ENCODE measurements around the gene VWA5B1.
"Not testable (repeated sequence)": the region's sequence is repeated elsewhere in the genome, so short reads cannot be mapped to it uniquely, and the experiment has no call there.

Gene VWA5B1

DNA sequence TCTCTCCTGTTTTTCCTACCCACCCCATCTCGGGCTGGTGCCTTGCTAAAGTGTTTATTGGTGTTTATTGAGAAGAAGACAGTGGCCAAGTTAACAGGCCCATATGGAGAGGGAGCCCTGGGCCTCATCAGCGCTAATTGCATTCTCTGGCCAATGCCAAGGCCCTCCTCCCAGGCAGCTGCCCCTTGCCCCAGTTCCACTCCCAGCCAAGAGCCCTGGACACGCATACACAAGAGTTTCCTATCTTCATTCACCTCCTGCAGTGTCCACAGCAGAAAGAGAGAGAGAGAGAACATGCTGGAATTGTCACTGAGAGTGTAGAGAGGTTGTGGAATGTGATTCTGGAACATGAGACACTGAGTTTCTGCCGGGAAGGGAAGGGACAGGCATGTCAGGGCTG is 25.4 kb upstream of the VWA5B1 start:
- no peaks in the 10 kb centered on the region for H3K4me1 ChIP-seq (ENCODE audit: control insufficient read depth, insufficient read depth, low read length)
- no peak overlapping the region for H3K4me3 ChIP-seq (ENCODE audit: low read depth, low read length)
- H3K9ac ChIP-seq (ENCODE audit: low read depth, low read length) = no peak overlapping the region
- H3K36me3 ChIP-seq (ENCODE audit: control insufficient read depth, insufficient read depth, low read length) = no peaks in the 10 kb centered on the region
- H3K27me3 ChIP-seq (ENCODE audit: control insufficient read depth, insufficient read depth, low read length) = no peaks in the 10 kb centered on the region
- H3K9me3 ChIP-seq (ENCODE audit: control insufficient read depth, insufficient read depth, low read length) = no peaks in the 10 kb centered on the region

DNA sequence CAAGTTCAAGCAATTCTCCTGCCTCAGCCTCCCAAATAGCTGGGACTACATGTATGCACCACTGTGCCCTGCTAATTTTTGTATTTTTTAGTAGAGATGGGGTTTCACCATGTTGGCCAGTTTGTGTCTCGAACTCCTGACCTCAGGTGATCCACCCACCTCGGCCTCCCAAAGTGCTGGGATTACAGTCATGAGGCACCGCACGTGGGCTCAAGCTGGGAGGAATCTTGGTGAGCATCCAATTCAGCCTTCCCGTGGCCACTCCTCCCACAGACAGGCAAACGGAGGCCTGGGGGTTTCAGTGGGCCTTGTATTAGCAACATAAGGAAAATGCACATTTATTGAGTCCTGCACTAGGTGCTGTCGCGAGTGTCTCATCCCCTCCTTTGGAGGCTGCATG is 24.5 kb upstream of the VWA5B1 start:
- H3K4me1 ChIP-seq (ENCODE audit: control insufficient read depth, insufficient read depth, low read length) = no peaks in the 10 kb centered on the region
- H3K27me3 ChIP-seq (ENCODE audit: control insufficient read depth, insufficient read depth, low read length) = no peaks in the 10 kb centered on the region
- no peaks in the 10 kb centered on the region for H3K36me3 ChIP-seq (ENCODE audit: control insufficient read depth, insufficient read depth, low read length)
- no peaks in the 10 kb centered on the region for H3K9me3 ChIP-seq (ENCODE audit: control insufficient read depth, insufficient read depth, low read length)
- H3K9ac ChIP-seq (ENCODE audit: low read depth, low read length) = no peak overlapping the region
- no peak overlapping the region for H3K4me3 ChIP-seq (ENCODE audit: low read depth, low read length)

DNA sequence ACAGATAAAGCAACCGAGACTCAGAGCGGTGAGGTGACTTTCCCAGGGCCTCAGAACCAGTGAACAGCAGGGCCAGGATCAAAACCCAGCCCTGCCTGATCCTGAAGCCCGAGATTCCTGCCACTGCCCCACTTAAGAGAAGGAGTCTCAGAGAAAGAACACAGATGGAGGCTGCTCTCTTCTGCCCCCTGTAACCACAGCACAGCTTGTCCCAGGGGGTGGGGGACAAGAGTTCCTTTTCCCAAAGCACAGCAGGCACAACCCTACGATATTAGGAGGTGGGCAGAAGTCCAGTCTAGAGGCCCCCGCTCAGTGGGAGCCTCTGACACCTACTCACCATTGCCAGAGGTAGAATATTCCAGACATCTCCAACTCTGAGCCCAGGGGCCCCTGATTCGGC is 24.0 kb upstream of the VWA5B1 start:
- no peaks in the 10 kb centered on the region for H3K9me3 ChIP-seq (ENCODE audit: control insufficient read depth, insufficient read depth, low read length)
- H3K4me1 ChIP-seq (ENCODE audit: control insufficient read depth, insufficient read depth, low read length) = no peaks in the 10 kb centered on the region
- no peak overlapping the region for H3K4me3 ChIP-seq (ENCODE audit: low read depth, low read length)
- H3K36me3 ChIP-seq (ENCODE audit: control insufficient read depth, insufficient read depth, low read length) = no peaks in the 10 kb centered on the region
- H3K9ac ChIP-seq (ENCODE audit: low read depth, low read length) = no peak overlapping the region
- H3K27me3 ChIP-seq (ENCODE audit: control insufficient read depth, insufficient read depth, low read length) = no peaks in the 10 kb centered on the region

DNA sequence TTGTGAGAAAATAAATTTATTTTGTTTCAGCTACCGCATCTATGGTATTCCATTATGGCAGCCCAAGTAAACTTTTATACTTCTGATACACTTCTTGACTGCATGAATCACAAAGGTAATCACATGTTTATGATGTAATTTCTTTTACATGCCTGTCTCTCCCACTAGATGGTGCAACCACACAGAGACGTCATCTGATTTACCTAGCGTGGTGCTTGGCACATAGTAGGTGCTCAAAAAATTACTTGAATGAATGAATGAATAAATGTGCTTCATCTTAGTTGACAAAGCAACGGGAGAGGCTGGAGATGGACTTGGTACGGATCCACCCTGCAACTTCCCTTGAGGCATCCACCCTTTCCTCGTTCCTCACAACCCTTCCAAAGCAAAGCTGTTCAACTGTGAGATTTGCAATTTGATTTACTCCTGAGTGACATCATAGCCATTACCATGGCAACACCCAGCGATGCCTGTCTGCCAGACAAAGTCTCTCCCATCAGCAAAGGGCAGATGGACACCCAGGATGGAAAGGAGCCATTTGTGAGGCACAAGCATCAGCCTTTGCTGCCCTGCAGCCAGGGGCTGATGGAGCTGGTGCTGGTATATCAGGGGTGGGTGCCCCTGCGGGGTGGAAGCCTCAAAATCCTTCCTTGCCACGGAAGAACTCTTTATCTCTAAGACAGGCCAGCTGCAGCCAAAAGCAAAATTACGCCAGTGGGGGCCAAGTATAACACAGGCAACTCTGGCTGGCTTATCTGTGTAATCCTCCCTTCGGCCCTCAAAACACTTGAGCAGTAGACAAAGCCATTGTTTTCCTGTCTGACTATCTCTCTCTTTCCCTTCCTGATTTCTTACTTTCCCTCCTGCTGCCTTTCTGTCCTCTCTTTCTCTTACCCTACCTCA is 18.9 kb upstream of the VWA5B1 start:
- no peaks in the 10 kb centered on the region for H3K27me3 ChIP-seq (ENCODE audit: control insufficient read depth, insufficient read depth, low read length)
- H3K4me1 ChIP-seq (ENCODE audit: control insufficient read depth, insufficient read depth, low read length) = no peaks in the 10 kb centered on the region
- H3K9ac ChIP-seq (ENCODE audit: low read depth, low read length) = no peak overlapping the region
- H3K36me3 ChIP-seq (ENCODE audit: control insufficient read depth, insufficient read depth, low read length) = no peaks in the 10 kb centered on the region
- no peaks in the 10 kb centered on the region for H3K9me3 ChIP-seq (ENCODE audit: control insufficient read depth, insufficient read depth, low read length)
- H3K4me3 ChIP-seq (ENCODE audit: low read depth, low read length) = no peak overlapping the region

DNA sequence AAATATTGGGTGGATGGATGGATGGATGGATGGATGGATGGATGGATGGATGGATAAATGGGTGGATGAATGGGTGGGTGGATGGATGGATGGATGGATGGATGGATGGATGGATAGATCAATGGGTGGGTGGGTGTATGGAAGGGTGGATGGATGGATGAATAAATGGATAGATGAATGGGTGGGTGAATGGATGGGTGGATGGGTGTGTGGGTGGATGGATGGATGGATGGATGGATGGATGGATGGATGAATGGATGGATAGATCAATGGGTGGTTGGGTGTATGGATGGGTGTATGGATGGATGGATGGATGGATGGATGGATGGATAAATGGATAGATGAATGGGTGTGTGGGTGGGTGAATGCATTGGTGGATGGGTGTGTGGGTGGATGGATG is 17.0 kb upstream of the VWA5B1 start:
- H3K9me3 ChIP-seq (ENCODE audit: control insufficient read depth, insufficient read depth, low read length) = not testable (repeated sequence)

DNA sequence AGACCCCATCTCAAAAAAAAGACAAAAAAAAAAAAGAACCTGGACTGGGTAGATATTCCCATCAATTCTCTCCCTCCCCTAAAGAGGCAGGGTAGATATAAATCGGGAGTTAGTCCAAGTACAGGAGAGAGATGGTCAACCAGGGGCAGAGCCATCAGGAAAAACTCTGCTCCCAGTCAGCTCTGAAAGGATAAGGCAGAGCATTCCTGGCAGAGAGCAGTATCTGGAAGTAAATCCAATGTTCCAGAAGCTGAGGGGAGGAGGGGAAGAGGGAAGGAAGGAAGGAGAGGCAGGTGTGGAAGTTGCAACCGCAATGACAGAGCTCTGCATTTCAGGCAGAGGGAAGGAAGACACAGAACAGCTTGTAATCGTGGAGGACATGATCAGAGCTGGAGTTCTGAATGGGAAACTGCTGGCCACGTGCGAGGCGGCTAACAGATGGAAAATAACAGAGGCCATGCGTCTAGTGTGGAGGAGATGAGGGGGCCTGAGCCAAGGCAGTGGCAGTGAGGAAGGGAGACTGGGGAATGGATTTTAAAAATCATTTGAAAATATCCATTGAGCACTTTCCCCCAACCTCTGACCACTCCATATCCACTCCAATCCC is 15.3 kb upstream of the VWA5B1 start:
- Histone ChIP-seq H3K9ac (ENCODE audit: low read depth, low read length) (no peak overlapping the region), H3K4me1 (ENCODE audit: control insufficient read depth, insufficient read depth, low read length) (peaks cover 3% of the 10 kb centered on the region), H3K36me3 (ENCODE audit: control insufficient read depth, insufficient read depth, low read length) (no peaks in the 10 kb centered on the region), H3K4me3 (ENCODE audit: low read depth, low read length) (no peak overlapping the region), H3K27me3 (ENCODE audit: control insufficient read depth, insufficient read depth, low read length) (no peaks in the 10 kb centered on the region), H3K9me3 (ENCODE audit: control insufficient read depth, insufficient read depth, low read length) (no peaks in the 10 kb centered on the region)

More for the DNA sequence above, 17.0 kb upstream of the VWA5B1 start:
- not testable (repeated sequence) for H3K27me3 ChIP-seq (ENCODE audit: control insufficient read depth, insufficient read depth, low read length); H3K4me1 ChIP-seq (ENCODE audit: control insufficient read depth, insufficient read depth, low read length); H3K4me3 ChIP-seq (ENCODE audit: low read depth, low read length); H3K36me3 ChIP-seq (ENCODE audit: control insufficient read depth, insufficient read depth, low read length); H3K9ac ChIP-seq (ENCODE audit: low read depth, low read length)

DNA sequence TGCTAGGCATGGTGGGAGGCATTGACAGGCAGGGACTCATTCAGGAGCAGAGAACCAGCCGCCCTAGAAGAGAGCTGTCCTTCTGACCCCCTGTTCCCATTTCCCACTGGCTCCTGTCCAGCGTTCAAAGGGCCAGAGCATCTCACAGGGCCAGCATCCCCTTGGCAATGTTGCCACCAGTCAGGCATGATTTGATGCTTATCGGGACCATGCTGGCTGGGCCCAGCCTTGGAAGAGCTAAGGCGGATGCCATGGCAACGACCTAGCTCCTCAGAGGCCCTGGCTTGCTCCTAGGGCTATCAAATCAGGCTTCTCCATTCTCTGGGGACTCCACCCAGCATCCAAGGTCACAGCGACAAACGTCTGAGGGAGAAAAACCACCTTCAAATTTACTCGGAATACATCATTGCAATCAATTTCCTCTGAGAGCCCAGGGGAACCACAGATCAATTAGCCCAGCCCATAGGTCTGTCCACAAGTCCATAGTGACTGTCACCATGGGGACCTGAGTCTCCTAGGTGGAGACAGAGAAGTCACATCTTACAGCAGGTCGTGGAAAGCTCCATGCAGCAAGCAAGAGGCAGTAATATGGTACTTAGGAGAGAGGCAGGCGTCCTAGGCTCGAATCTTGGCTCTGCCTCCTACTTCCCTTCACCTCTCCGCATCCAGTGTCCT is 14.1 kb upstream of the VWA5B1 start:
- Histone ChIP-seq H3K36me3 (ENCODE audit: control insufficient read depth, insufficient read depth, low read length) (no peaks in the 10 kb centered on the region), H3K4me3 (ENCODE audit: low read depth, low read length) (no peak overlapping the region), H3K9ac (ENCODE audit: low read depth, low read length) (no peak overlapping the region), H3K27me3 (ENCODE audit: control insufficient read depth, insufficient read depth, low read length) (no peaks in the 10 kb centered on the region), H3K9me3 (ENCODE audit: control insufficient read depth, insufficient read depth, low read length) (no peaks in the 10 kb centered on the region), H3K4me1 (ENCODE audit: control insufficient read depth, insufficient read depth, low read length) (peaks cover 3% of the 10 kb centered on the region)

DNA sequence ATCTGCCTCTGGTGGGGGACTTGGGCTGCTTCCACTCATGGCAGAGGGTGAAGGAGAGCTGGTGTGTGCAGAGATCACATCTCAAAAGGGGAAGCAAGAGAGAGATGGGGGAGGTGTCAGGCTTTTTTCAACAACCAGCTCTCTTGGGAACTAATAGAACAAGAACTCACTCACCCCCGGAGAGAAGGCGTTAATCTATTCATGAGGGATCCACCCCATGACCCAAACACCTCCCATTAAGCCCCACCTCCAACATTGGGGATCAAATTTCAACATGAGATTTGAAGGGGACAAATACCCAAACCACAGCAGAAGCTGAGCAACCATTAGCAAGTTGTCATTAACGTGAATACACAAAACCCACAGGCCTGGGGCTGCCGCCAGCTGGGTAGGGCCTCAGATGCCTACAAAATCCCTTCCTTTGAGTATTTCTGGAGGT is 12.0 kb upstream of the VWA5B1 start:
- H3K9me3 ChIP-seq (ENCODE audit: control insufficient read depth, insufficient read depth, low read length) = no peaks in the 10 kb centered on the region
- H3K36me3 ChIP-seq (ENCODE audit: control insufficient read depth, insufficient read depth, low read length) = no peaks in the 10 kb centered on the region
- no peak overlapping the region for H3K4me3 ChIP-seq (ENCODE audit: low read depth, low read length)
- no peak overlapping the region for H3K9ac ChIP-seq (ENCODE audit: low read depth, low read length)
- H3K27me3 ChIP-seq (ENCODE audit: control insufficient read depth, insufficient read depth, low read length) = no peaks in the 10 kb centered on the region
- peaks cover 3% of the 10 kb centered on the region for H3K4me1 ChIP-seq (ENCODE audit: control insufficient read depth, insufficient read depth, low read length)

DNA sequence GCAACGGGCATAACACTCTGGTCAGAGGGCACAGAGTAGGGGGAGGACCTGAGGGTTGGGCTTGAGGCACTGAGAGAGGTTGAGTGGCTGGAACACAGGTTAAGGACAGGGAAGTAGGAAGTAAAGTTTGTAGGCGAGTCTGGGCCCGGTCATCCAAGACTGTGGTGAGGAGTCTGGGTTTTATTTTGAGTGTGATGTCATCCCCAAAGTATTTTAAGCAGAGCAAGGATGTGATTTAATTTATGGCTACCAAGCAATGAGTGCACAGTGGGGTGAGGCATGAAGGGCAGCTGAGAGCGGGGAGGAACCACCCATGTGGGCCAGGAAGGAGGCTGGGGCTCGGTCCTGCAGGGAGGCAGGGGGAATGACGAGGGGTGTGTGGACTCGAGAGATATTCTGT is 11.2 kb upstream of the VWA5B1 start:
- H3K4me1 ChIP-seq (ENCODE audit: control insufficient read depth, insufficient read depth, low read length) = peaks cover 3% of the 10 kb centered on the region
- H3K4me3 ChIP-seq (ENCODE audit: low read depth, low read length) = no peak overlapping the region
- no peaks in the 10 kb centered on the region for H3K36me3 ChIP-seq (ENCODE audit: control insufficient read depth, insufficient read depth, low read length)
- H3K9ac ChIP-seq (ENCODE audit: low read depth, low read length) = no peak overlapping the region
- H3K9me3 ChIP-seq (ENCODE audit: control insufficient read depth, insufficient read depth, low read length) = no peaks in the 10 kb centered on the region
- H3K27me3 ChIP-seq (ENCODE audit: control insufficient read depth, insufficient read depth, low read length) = no peaks in the 10 kb centered on the region

DNA sequence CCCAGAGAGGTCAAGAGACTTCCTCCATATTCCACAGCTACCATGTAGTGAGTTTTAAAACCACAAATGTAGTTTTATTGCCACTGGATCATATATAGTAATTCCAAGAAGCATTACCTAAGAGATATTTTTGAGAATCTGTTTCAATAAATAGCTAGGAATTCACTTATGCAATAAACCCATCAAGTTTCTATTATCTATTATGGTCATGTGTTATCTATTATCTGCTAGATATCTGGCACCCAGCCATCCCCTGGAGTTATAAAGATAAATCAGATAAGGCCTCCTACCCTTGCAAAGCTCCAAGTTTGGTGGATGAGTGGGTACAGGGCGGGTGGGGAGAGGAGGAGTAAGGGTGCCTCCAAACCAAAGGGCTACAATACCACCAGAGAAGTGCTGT is 10.3 kb upstream of the VWA5B1 start:
- Histone ChIP-seq H3K9me3 (ENCODE audit: control insufficient read depth, insufficient read depth, low read length) (no peaks in the 10 kb centered on the region), H3K36me3 (ENCODE audit: control insufficient read depth, insufficient read depth, low read length) (no peaks in the 10 kb centered on the region), H3K4me1 (ENCODE audit: control insufficient read depth, insufficient read depth, low read length) (peaks cover 3% of the 10 kb centered on the region), H3K27me3 (ENCODE audit: control insufficient read depth, insufficient read depth, low read length) (no peaks in the 10 kb centered on the region), H3K4me3 (ENCODE audit: low read depth, low read length) (no peak overlapping the region), H3K9ac (ENCODE audit: low read depth, low read length) (no peak overlapping the region)

DNA sequence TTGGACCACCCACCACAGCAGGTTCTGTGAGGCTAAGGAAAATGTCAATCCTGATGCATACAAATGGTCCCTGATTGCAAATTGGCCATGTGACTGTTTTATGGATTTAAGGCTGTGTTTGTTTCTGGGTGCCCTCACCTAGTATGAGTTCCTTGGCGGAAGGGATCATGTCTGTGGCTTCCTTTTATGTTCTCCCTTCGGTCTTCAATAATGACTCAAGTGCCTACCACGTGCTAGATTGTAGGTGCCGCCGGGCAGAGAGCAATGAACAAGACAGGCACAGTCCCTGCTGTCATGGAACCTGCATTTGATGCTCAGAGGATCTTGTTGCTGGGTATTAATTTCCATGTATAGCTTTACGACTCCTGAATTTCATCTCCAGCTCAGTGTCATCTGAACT is 9.8 kb upstream of the VWA5B1 start:
- no peak overlapping the region for H3K4me3 ChIP-seq (ENCODE audit: low read depth, low read length)
- H3K4me1 ChIP-seq (ENCODE audit: control insufficient read depth, insufficient read depth, low read length) = peaks cover 3% of the 10 kb centered on the region
- H3K36me3 ChIP-seq (ENCODE audit: control insufficient read depth, insufficient read depth, low read length) = no peaks in the 10 kb centered on the region
- H3K9me3 ChIP-seq (ENCODE audit: control insufficient read depth, insufficient read depth, low read length) = no peaks in the 10 kb centered on the region
- H3K9ac ChIP-seq (ENCODE audit: low read depth, low read length) = no peak overlapping the region
- no peaks in the 10 kb centered on the region for H3K27me3 ChIP-seq (ENCODE audit: control insufficient read depth, insufficient read depth, low read length)

DNA sequence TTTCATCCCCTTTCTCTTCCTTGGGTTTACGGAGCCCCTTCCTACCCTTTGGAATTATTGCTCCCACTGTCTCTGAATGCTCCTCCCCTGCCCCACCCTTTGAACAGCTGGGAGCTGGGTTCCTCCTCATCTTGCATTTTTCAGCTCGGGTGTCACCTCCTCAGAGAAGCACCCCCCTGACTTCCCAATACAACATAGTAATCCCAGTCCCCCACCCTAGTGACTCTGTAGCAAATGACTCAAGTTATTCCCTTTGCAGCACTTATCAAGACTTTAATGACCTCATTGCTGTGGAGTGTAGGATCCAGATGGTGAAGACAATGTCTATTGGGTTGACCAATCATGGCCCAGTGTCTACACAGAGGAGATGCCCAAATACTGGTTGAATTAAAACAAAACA is 8.9 kb upstream of the VWA5B1 start:
- H3K36me3 ChIP-seq (ENCODE audit: control insufficient read depth, insufficient read depth, low read length) = no peaks in the 10 kb centered on the region
- peaks cover 3% of the 10 kb centered on the region for H3K4me1 ChIP-seq (ENCODE audit: control insufficient read depth, insufficient read depth, low read length)
- no peak overlapping the region for H3K9ac ChIP-seq (ENCODE audit: low read depth, low read length)
- no peaks in the 10 kb centered on the region for H3K9me3 ChIP-seq (ENCODE audit: control insufficient read depth, insufficient read depth, low read length)
- H3K4me3 ChIP-seq (ENCODE audit: low read depth, low read length) = no peak overlapping the region
- no peaks in the 10 kb centered on the region for H3K27me3 ChIP-seq (ENCODE audit: control insufficient read depth, insufficient read depth, low read length)
